H1 (cell line): ENCODE results near the gene IKZF5. TPM values are rescaled to one million over a fixed set of nuclear protein-coding genes. Genes with fewer than 3 reads are reported as not detected.

Source experiments
- GTF2F1 ChIP-seq: IDR thresholded peaks from 2 replicates; pipeline ENCODE4 v1.6.1; 2012; ENCODE audit warnings: low read depth, low read length, improper control_type of control experiment, borderline replicate concordance
- RAD21 ChIP-seq, 2 experiments: IDR thresholded peaks in 1 of 2; conservative IDR thresholded peaks in 1 of 2; 2 replicates each; pipeline ENCODE4 v1.6.1; 2011; ENCODE audit warnings: low read depth in 2 of 2, low read length in 2 of 2, improper control_type of control experiment in 1 of 2, inconsistent platforms in 1 of 2, mild to moderate bottlenecking in 1 of 2, moderate library complexity in 1 of 2
- RBBP5 ChIP-seq: IDR thresholded peaks from 2 replicates; pipeline ENCODE4 v1.7.1; 2012; ENCODE audit warnings: low read depth, mild to moderate bottlenecking, inconsistent platforms, low read length, moderate library complexity, borderline replicate concordance
- SAP30 ChIP-seq: fragments of 300-600 bp; sonication (generic); IDR thresholded peaks from 2 replicates; pipeline ENCODE4 v1.7.1; 2012; ENCODE audit warnings: low read length, moderate library complexity, mild to moderate bottlenecking, inconsistent platforms; ENCODE audit not compliant: insufficient read depth, insufficient replicate concordance
- SIRT6 ChIP-seq: IDR thresholded peaks from one replicate; pipeline ENCODE4 v1.7.1; 2012; ENCODE audit warnings: low read length, inconsistent platforms
- SIX5 ChIP-seq: IDR thresholded peaks from 2 replicates; pipeline ENCODE4 v1.6.1; 2011; ENCODE audit warnings: mild to moderate bottlenecking, low read depth, low read length
- SP1 ChIP-seq: IDR thresholded peaks from 2 replicates; pipeline ENCODE4 v1.6.1; 2011; ENCODE audit warnings: low read depth, low read length
- SP2 ChIP-seq: IDR thresholded peaks from 2 replicates; pipeline ENCODE4 v1.6.1; 2012; ENCODE audit warnings: mild to moderate bottlenecking, low read length, inconsistent platforms
- polyA plus RNA-seq, 7 experiments: library from polyadenylated mRNA; depleted of rRNA in 3 of 7; stranded (reverse) in 5 of 7; unstranded in 2 of 7; fragments of >200 nt in 5 of 7; fragments of 200-250 nt in 2 of 7; gene quantifications; 1 replicate in 5 of 7; 2 replicates in 1 of 7; 4 replicates in 1 of 7; pipeline versions ENCODE4 v1.2.1 to v1.2.3, GENCODE V29; 2011 to 2013; ENCODE audit warnings: missing spikeins in 2 of 7, mixed read lengths in 2 of 7
- total RNA-seq: library from RNA; stranded (reverse); fragmentation: NEBNext Ultra II Directional; extraction: Animal tissue kit (Norgen Biotek cat#: 25700); gene quantifications from 2 replicates; pipeline ENCODE4 v1.2.1, GENCODE V29; 2021

Gene IKZF5
- total and polyA plus RNA-seq, 2 of the 8 experiments (the other 6 are each of a cell fraction or from before 2014, with no cell fraction given), result 5.2 to 15.3 TPM

GRCh38 chr10:123057968-123058367 lies 49.4 kb upstream of the IKZF5 start (continued):
- no peak for TF ChIP-seq SAP30
- no peak for TF ChIP-seq SP2
- TF ChIP-seq RAD21 (IDR thresholded peaks at IDR 0.05 in 1 of 2, conservative IDR thresholded peaks at IDR 0.05 in 1 of 2; ENCODE audit: low read depth in 2 of 2, low read length in 2 of 2), result no peak
- TF ChIP-seq SP1, result no peak
- TF ChIP-seq SIRT6, result no peak
- TF ChIP-seq GTF2F1, result no peak
- TF ChIP-seq RBBP5, result no peak
- TF ChIP-seq SIX5, result no peak
